H4 (cell line): ENCODE results near the gene HNRNPAB. TPM values are rescaled to one million over a fixed set of nuclear protein-coding genes. Genes with fewer than 3 reads are reported as not detected.
A peak's percentile ranks its signal among the peaks of the same experiment; 100 is the strongest.
"Not testable (repeated sequence)": the region's sequence is repeated elsewhere in the genome, so short reads cannot be mapped to it uniquely, and the experiment has no call there.

ENCODE experiments used
- DNase-seq: peaks from one replicate; pipeline ENCODE4 v3.0.0-alpha.2; 2015; ENCODE audit warnings: low spot score
- total RNA-seq: library from RNA; depleted of rRNA; stranded (reverse); fragments of >200 nt; shearing (Covaris generic); gene quantifications from 2 replicates; pipeline ENCODE4 v1.2.3, GENCODE V29; 2014; rRNA removed

HNRNPAB gene
- total RNA-seq, 1 experiment from 2014 or later = 184 TPM

DNA sequence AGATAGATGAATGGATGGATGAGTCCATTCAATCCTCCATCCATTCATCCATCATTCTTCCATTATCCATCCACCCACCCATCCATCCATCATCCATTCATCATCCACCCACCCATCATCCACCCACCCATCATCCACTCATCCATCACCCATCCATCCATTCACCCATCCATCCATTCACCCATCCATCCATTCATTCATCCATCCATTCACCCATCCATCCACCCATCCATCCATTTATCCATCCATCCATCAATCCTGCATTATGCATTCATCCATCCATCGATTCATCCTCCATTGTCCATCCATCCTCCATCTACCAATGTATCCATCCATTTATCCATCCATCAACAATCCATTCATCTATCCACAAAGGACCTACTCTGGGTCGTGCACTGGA lies 41.1 kb downstream of the HNRNPAB start:
- DNase-seq = no peak

DNA sequence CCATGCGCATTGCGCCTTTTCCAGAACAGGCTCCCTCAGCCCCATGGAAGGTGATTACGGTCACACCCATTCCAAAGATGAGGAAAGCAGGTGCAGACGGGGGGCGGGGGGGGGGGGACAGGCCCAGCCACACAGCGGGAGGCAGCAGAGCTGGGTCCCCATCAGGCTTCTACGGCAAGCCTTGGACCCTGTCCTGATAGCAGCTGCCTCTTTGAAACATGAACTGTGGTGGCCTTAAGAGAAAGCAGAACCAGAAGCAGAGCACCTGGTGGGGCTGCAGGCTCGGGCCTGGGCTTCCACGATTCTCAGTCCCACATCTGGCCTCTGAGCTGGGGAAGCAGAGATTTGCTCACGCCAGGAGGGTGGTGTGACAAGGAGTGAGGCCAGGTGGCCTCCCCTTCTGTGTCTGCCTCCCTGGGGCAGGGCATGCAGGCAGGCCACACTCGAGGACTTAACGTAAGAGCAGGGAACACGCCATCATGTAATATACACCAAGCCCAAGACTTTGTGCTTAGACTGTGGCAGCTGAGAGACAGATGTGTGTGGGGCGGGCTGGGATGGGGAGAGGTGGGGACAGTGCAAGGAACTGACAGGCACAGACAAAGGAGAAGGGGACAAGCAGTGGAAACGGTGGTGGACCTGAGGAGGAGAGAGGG lies 42.4 kb downstream of the HNRNPAB start:
- DNase-seq = no peak

DNA sequence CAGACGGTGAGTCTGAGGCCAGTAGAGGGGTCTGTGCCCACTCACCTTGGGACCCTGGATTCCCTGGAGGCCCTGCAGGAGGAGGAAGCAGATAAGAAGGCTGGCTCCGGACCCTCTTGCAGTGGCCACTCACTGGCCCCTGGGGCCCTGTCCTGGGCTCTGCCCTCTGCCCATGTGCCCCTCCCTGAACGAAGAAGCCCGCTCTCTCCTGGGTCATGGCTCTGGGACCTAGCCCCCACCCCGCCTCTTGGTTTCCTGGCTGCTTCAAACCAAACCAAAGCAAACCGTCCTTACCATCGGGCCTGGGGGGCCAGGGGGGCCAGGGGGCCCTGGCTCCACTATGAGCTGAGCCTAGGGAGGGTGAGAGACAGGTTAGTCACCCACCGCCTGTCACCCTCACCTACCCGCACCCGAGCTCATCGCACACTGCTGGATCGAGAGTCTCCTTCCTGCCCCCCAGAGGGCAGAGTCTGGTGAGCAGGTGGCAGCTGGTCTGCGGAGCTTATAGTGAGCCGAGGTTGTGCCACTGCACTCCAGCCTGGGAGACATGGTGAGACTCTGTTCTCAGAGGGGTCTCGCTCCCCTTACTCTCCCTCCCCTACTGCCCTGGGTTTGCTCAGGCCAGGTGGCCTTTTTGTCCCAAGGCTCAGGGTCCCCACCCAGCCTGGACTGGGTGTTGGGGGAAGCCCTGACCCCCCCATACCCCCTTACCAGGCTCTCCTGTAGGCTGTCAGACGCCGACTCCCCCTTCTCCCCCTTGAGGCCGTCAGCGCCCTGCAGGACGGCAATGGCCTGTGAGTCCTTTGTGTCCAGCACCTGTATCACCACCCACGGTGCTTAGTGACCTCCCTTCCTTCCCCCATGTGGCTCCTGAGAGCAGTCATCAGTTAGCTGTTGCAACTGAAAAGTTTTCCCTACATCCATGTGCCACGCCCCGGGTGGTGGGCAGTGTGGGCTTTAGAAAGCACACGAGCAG lies 43.4 kb downstream of the HNRNPAB start:
- no peak for DNase-seq

DNA sequence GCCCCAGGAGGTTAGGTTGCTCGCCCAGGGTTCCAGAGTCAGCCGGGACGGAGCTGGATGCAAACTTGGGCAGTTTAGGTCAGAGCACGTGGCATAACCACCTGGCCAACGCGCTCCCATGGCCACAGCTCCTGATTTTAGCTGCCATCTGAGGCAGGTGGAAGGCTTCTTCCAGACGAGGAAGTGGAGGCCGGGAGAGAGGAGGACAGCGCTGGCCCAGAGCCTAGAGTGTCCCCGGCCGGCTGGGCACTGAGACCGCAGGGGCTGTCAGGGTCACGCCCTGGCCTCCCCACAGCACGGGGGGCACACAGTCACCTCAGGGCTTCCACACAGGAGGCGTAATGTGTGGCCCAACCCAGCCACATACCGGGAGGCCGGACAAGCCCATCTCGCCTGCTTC lies 44.4 kb downstream of the HNRNPAB start:
- no peak for DNase-seq

DNA sequence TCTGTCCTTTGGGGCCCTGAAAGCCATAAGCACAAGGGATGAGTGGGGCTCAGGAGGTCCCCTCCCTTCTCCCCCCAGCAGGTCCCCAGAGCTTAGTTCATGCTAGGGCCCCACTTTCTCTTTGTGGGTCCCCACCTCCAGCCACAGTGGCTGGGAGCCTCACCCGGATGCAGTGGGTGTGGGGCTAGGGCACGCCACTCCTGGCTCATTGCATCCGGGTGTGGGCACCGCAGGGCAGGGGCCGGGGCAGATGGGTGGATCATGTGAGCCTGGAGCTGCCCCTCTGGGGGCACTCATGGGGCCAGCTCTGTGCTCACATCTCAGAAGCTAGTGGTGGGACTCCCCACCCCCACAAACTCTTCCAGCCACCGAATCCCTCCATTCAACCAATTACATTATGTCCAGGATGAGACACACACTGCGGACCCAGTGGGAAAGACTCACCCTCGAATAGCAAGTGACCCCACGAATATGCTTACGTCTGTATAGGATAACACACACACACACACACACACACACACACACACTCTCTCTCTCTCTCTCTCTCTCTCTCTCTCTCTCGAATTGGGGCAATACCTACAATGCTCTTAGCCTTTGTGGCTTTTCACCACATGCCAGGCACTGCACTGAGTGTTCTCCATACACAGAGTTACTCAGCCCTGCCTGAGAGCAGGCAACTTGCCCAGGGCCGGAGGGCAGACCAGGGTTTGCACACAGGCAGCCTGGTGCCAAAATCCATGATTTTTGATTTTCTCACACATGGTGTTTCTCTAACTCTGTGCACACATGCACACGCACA lies 45.1 kb downstream of the HNRNPAB start:
- peak; percentile 95 for DNase-seq

DNA sequence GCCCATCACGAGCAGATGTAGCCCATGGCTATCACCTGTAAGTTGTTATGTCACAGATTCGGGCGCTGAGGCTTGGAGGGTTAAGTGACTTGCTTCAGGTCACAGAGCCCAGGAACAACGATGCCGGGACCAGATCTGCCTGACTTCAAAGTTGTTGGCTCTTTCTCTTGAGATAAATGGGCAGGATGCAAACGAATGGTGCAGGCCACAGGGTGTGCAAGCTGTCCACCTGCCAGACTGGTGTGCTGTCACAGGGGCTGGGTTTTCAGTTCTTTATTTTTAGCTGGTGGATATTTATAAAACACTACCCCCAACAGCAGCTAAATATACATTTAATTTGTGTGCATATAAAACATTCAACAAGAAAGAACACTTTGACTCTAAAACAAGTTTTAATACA lies 45.9 kb downstream of the HNRNPAB start:
- DNase-seq = no peak

DNA sequence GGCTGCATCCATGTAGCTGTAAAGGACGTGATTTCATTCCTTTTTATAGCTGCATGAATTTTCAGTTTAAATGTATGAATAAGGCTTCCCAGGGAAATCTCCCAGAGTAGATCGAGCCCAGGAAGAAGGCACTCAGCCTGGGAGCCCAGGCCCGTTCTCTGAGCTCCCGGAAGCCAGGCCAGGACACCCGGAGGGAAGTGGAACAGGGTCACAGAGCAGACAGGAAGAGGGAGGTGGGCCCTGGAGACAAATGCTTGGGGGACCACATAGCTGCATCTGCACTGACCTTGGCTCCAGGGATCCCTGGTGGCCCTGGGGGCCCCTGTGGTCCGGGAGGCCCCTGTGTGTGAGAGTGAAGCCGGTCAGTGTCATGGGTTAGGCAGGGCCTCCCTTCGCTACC lies 47.9 kb downstream of the HNRNPAB start:
- no peak for DNase-seq

DNA sequence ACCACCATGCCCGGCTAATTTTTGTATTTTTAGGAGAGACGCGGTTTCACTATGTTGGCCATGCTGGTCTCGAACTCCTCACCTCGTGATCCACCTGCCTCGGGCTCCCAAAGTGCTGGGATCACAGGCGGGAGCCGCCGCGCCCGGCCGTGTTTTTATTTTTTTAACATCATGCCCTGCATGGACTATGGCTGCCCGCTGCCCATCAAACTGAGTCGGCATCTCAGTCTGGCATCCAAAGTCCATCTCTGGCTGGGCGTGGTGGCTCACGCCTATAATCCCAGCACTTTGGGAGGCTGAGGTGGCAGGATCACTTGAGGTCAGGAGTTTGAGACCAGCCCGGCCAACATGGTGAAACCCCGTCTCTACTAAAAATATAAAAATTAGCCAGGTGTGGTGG lies 49.3 kb downstream of the HNRNPAB start:
- DNase-seq = not testable (repeated sequence)

DNA sequence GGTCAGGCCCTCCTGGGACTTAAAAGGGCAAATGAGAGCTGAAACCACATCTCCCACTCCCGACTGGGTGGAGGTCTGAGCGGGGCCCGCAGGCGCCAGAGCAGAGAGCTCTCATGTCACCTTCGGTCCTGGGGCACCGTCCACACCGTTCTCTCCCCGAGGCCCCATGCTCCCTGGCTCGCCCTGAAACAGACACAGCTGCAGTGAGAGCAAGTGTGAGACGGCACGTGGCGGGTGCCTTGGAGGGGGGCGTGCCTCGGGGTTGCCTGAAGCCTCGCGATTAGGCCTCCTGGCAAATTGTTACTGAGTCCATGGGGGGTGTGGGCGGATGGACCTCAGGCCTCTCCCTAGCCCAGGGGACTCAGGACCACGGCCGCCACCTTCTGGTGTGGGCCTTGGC lies 52.4 kb downstream of the HNRNPAB start:
- DNase-seq = no peak

DNA sequence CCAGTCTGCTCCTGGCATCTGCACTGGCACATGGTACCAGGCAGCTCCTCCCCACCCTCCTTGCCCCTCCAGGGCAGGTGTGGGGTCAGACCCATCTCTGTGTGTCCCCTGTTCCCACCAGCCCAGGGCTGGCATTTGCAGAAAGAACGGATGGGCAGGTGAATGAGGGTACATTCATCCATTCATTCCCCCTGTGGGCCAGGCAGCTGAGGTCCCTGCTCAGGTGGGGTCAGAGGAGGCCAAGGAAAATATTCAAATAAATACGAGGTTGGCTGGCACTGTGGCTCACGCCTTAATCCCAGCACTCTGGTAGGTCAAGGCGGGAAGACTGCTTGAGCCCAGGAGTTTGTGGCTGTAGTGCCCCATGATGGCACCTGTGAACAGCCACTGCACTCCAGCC lies 53.3 kb downstream of the HNRNPAB start:
- no peak for DNase-seq

DNA sequence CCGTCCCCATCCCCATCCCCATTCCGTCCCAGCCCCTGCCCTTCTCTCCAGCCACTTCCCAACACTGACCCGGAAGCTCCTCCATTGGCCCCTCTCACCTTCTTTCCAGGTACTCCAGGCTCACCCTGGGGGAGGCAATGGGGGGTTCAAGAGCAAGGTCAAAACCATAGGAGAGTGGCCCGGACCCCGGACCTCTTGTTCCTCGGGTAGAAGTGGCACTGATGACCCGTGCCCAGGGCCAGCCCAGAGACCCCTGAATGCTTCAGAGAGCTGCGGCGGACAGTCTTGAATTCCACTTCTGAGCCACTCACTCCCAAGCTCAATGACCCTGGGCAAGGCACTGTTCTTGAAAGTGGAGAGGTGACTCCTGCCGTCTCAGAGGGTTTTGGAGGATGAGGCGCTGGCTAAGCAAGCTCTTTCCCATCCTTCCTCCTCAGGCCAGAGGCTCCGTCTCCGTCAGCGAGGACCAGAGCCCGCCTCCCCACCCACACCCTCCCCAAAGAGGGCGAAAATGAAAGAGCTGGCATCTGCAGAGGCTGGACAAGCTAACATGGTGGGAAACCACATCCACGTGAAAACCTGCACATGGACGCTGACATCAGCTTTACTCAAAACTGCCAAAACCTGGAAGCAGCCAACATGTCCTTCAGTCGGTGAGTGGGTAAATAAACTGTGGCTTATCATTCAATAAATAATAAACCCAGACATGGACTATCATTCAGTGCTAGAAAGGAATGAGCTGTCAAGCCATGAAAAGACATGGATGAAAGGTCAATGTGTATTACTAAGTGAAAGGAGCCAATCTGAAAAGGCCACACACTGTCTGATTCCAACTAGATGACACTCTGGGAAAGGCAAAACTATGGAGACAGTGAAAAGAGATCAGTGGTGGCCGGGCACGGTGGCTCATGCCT lies 55.5 kb downstream of the HNRNPAB start:
- DNase-seq = no peak

Other genes starting within 250 kb of the HNRNPAB start
- gene PROP1, start 208.3 kb upstream of the HNRNPAB start, total RNA-seq = not detected in 2 replicates
- 0.25 and 0.39 TPM in 2 replicates for gene N4BP3, start 91.0 kb upstream of the HNRNPAB start, total RNA-seq
- 33.8 and 39.6 TPM in 2 replicates for gene RMND5B, start 73.5 kb upstream of the HNRNPAB start, total RNA-seq
- gene NHP2, start 50.6 kb upstream of the HNRNPAB start, total RNA-seq = 561 and 591 TPM in 2 replicates
- not detected in 2 replicates for gene GMCL2, start 17.2 kb upstream of the HNRNPAB start, total RNA-seq
- 14.4 and 16.3 TPM in 2 replicates for gene PHYKPL, start 28.3 kb downstream of the HNRNPAB start, total RNA-seq